ENCODE results near the gene NOXA1. TPM values are rescaled to one million over a fixed set of nuclear protein-coding genes. Genes with fewer than 3 reads are reported as not detected.

NOXA1 gene
- total RNA-seq, 1 experiment from 2014 or later = 8.2 TPM

- ChIA-PET POLR2A (no interaction called here), CTCF (no interaction called here)
- Mint-ChIP-seq H3K4me1 (ENCODE audit: insufficient read depth, unreplicated experiment) (no peaks in the 10 kb centered on the region), H3K4me3 (ENCODE audit: unreplicated experiment) (no peak overlapping the region), H3K36me3 (ENCODE audit: insufficient read depth, unreplicated experiment) (peaks cover 6% of the 10 kb centered on the region), H3K27ac (ENCODE audit: low read depth, unreplicated experiment) (no peak overlapping the region), H3K9me3 (ENCODE audit: unreplicated experiment) (peaks cover 15% of the 10 kb centered on the region), H3K27me3 (ENCODE audit: insufficient read depth, unreplicated experiment) (peaks cover 5% of the 10 kb centered on the region)
- intact Hi-C loops (cut with micrococcal nuclease) = no loop called here
- DNase-seq (ENCODE audit: unreplicated experiment) = no peak
- no peak for TF ChIP-seq CTCF (IDR thresholded peaks at IDR 0.05; ENCODE audit: unreplicated experiment)
- no TSS peak for BruUV-seq (replicated peaks)
Observed at GRCh38 chr9:137475666-137476065, 52.5 kb downstream of the NOXA1 start.

- POLR2A ChIA-PET = no interaction called here
Observed at GRCh38 chr9:137476856-137477255, 53.7 kb downstream of the NOXA1 start.

GRCh38 chr9:137477778-137478612 lies 54.8 kb downstream of the NOXA1 start:
- Mint-ChIP-seq H3K4me1 (ENCODE audit: insufficient read depth, unreplicated experiment) (peaks cover 8% of the 10 kb centered on the region), H3K27me3 (ENCODE audit: insufficient read depth, unreplicated experiment) (no peaks in the 10 kb centered on the region), H3K36me3 (ENCODE audit: insufficient read depth, unreplicated experiment) (peaks cover 2% of the 10 kb centered on the region), H3K9me3 (ENCODE audit: unreplicated experiment) (peaks cover 15% of the 10 kb centered on the region), H3K27ac (ENCODE audit: low read depth, unreplicated experiment) (no peak overlapping the region), H3K4me3 (ENCODE audit: unreplicated experiment) (no peak overlapping the region)
- no TSS peak for BruUV-seq (replicated peaks)
- POLR2A ChIA-PET = no interaction called here
- TF ChIP-seq CTCF (IDR thresholded peaks at IDR 0.05; ENCODE audit: unreplicated experiment) = no peak
- CTCF ChIA-PET = interaction anchor here (0.6 kb wide), 2 partner anchors 191 to 449 kb away, joined by 3 to 4 read pairs; no protein-coding TSS in a partner anchor
- no peak for DNase-seq (ENCODE audit: unreplicated experiment)
- intact Hi-C loops (cut with micrococcal nuclease) = no loop called here

More at GRCh38 chr9:137476856-137477255, 53.7 kb downstream of the NOXA1 start:
- H3K4me3 Mint-ChIP-seq (ENCODE audit: unreplicated experiment) = no peak overlapping the region
- peaks cover 15% of the 10 kb centered on the region for H3K9me3 Mint-ChIP-seq (ENCODE audit: unreplicated experiment)
- H3K27me3 Mint-ChIP-seq (ENCODE audit: insufficient read depth, unreplicated experiment) = no peaks in the 10 kb centered on the region
- TF ChIP-seq CTCF (IDR thresholded peaks at IDR 0.05; ENCODE audit: unreplicated experiment) = no peak
- CTCF ChIA-PET = no interaction called here
- H3K36me3 Mint-ChIP-seq (ENCODE audit: insufficient read depth, unreplicated experiment) = peaks cover 6% of the 10 kb centered on the region
- intact Hi-C loops (cut with micrococcal nuclease) = no loop called here
- BruUV-seq (replicated peaks) = no TSS peak
- H3K27ac Mint-ChIP-seq (ENCODE audit: low read depth, unreplicated experiment) = no peak overlapping the region
- H3K4me1 Mint-ChIP-seq (ENCODE audit: insufficient read depth, unreplicated experiment) = peaks cover 1% of the 10 kb centered on the region
- DNase-seq (ENCODE audit: unreplicated experiment) = no peak

GRCh38 chr9:137478613-137478961 lies 55.4 kb downstream of the NOXA1 start:
- TF ChIP-seq CTCF (IDR thresholded peaks at IDR 0.05; ENCODE audit: unreplicated experiment) = no peak
- no peak overlapping the region for H3K27ac Mint-ChIP-seq (ENCODE audit: low read depth, unreplicated experiment)
- H3K4me3 Mint-ChIP-seq (ENCODE audit: unreplicated experiment) = no peak overlapping the region
- no TSS peak for BruUV-seq (replicated peaks)
- DNase-seq (ENCODE audit: unreplicated experiment) = no peak
- ChIA-PET CTCF (interaction anchor here (0.6 kb wide), 2 partner anchors 192 to 449 kb away, joined by 3 to 4 read pairs; no protein-coding TSS in a partner anchor), POLR2A (no interaction called here)
- no peaks in the 10 kb centered on the region for H3K36me3 Mint-ChIP-seq (ENCODE audit: insufficient read depth, unreplicated experiment)
- intact Hi-C loops (cut with micrococcal nuclease) = no loop called here
- peaks cover 8% of the 10 kb centered on the region for H3K4me1 Mint-ChIP-seq (ENCODE audit: insufficient read depth, unreplicated experiment)
- peaks cover 15% of the 10 kb centered on the region for H3K9me3 Mint-ChIP-seq (ENCODE audit: unreplicated experiment)
- H3K27me3 Mint-ChIP-seq (ENCODE audit: insufficient read depth, unreplicated experiment) = no peaks in the 10 kb centered on the region

Data from MCF 10A (cell line).